ENCODE results near the gene ATP4B.
"Not testable (repeated sequence)": the region's sequence is repeated elsewhere in the genome, so short reads cannot be mapped to it uniquely, and the experiment has no call there.

The ATP4B gene

DNA sequence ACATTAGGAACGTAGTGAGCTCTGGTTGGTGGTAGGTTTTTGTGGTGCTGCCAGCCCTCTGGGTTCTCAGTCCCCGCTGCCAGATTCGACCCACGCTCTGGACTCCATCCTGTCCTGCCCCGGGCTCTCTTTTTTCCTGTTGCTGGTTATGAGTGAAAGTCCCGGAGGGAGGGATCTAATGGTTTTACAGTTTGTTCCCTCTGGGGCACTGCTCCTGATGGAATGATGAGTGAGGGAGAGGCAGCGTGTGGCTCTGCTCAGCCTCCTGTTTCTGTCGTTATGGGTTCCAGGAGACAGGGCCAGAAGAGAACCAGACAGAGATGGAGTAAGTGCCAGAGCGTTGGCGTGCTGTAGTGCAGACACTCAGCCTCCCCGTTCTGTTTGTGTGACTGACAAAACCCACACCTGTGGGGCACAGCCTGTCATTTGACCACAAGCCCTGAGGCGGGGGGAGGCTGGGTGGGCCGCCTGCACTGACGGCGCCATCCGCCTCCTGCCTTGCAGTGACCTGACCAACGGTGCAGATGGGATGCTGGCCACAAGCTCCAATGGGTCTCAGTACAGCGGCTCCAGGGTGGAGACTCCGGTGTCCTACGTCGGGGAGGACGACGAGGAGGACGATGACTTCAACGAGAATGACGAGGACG, 18.3 kb downstream of the ATP4B start:
- no peak for DNase-seq (ENCODE audit: low spot score)

GRCh38 chr13:113638806-113639205, 19.2 kb downstream of the ATP4B start:
- no peak for DNase-seq (ENCODE audit: low spot score)

- no peak for DNase-seq (ENCODE audit: low spot score)
These were observed 19.7 kb downstream of the ATP4B start for GRCh38 chr13:113638173-113638746.

GRCh38 chr13:113637262-113638160, 20.5 kb downstream of the ATP4B start:
- no peak for DNase-seq (ENCODE audit: low spot score)

- no peak for DNase-seq (ENCODE audit: low spot score)
These were observed 21.6 kb downstream of the ATP4B start for GRCh38 chr13:113636266-113636963.

GRCh38 chr13:113635709-113636108, 22.3 kb downstream of the ATP4B start:
- no peak for DNase-seq (ENCODE audit: low spot score)

DNA sequence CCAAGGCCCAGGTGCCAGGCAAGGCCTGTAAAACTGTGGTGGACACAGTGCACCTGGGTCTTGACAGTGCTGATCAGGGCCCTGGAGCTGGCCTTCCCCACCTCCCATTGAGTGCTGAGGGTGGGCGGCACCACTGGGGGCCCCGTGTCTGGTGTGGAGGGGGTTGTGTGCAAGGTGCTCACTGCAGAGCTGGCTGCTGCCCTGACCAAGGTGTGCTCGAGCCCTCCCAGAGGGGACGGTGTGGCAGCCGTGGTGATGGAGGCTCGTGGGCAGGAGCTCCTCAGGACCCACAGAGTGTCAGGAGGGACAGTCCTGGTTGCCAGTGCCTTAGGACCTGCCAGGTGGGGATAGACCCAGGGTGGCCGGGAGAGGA, 23.0 kb downstream of the ATP4B start:
- DNase-seq (ENCODE audit: low spot score): no peak

GRCh38 chr13:113634279-113635047, 23.5 kb downstream of the ATP4B start:
- no peak for DNase-seq (ENCODE audit: low spot score)

DNA sequence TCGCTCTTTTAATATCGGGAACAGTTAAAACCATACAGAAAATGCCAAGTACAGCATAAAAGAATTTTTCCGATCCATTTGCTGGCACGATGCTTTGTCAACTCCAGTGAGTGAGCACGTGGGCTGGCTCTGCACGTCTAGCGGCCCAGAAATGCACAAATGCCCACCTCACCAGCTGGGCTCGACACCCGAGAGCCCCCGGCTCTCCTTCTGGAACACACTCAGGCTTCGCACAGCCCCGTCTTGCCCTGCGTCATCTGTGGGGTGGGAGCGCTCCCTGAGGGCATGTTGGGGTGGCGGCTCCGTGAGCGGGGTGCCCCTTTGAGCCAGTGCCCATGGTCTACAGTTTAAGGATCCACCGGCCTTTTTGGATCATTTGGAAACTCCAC, 24.5 kb downstream of the ATP4B start:
- DNase-seq (ENCODE audit: low spot score): no peak

GRCh38 chr13:113632706-113633484, 25.1 kb downstream of the ATP4B start:
- no peak for DNase-seq (ENCODE audit: low spot score)

GRCh38 chr13:113631341-113632095, 26.5 kb downstream of the ATP4B start:
- DNase-seq (ENCODE audit: low spot score): no peak

DNA sequence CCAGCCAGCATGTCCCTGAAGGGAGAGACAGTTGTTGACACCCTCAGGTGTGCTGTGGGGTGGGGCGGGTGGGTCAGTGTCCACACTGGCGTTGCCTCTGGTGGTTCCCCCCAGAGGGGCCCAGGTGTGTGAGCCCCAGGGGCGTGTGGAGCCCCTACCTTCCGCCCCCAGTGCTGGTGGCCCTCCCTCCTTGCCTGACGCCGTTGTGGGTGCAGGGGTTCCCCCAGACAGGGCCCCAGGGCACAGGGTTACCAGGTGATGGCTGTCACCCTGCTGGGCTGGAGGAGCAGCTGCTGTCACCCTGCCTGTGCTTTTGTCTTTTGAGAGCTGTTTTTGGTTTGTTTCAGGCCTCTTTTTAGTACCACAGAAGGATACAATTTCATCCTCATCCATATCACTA, 27.2 kb downstream of the ATP4B start:
- no peak for DNase-seq (ENCODE audit: low spot score)

DNA sequence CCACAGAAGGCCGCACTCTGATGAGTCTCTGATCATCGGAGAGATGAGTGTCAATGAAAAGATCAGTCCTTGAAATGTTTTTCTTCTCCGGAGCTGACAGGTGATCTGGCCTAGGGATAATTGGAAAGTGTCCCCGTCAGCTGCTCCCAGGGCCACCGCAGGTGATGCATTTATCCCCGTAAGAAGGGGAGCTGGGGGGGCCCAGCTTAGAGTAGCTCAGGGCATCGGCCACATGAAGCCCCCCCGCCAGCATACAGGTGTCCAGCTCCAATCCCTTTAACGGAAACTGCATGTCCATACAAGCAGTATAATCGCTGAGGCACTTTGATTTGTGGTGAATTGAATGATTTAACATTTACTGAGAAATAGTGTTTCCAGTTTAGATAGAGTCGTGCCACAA, 27.7 kb downstream of the ATP4B start:
- DNase-seq (ENCODE audit: low spot score): no peak

DNA sequence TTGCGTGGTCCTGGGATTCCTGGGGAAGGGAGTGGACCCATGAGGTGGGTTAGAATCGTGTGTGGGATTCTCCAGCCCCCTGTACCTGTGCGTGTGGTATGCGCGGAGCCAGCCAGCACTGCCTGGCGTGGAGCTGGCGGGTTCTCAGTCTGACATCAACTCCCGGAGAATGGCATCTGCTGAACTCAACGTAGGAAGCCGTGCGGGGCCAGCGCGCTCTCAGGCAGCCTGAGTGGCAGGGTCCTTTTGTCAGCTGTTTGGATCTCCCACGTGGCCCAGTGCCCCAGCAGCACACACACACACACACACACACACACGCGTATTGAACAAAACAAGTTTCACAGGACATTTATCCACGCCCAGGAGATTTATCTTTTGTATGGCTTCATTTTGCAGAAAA, 28.1 kb downstream of the ATP4B start:
- DNase-seq (ENCODE audit: low spot score): no peak

GRCh38 chr13:113628291-113629270, 29.4 kb downstream of the ATP4B start:
- no peak for DNase-seq (ENCODE audit: low spot score)

GRCh38 chr13:113627136-113627535, 30.9 kb downstream of the ATP4B start:
- no peak for DNase-seq (ENCODE audit: low spot score)

GRCh38 chr13:113625965-113626721, 31.9 kb downstream of the ATP4B start:
- DNase-seq (ENCODE audit: low spot score): no peak

DNA sequence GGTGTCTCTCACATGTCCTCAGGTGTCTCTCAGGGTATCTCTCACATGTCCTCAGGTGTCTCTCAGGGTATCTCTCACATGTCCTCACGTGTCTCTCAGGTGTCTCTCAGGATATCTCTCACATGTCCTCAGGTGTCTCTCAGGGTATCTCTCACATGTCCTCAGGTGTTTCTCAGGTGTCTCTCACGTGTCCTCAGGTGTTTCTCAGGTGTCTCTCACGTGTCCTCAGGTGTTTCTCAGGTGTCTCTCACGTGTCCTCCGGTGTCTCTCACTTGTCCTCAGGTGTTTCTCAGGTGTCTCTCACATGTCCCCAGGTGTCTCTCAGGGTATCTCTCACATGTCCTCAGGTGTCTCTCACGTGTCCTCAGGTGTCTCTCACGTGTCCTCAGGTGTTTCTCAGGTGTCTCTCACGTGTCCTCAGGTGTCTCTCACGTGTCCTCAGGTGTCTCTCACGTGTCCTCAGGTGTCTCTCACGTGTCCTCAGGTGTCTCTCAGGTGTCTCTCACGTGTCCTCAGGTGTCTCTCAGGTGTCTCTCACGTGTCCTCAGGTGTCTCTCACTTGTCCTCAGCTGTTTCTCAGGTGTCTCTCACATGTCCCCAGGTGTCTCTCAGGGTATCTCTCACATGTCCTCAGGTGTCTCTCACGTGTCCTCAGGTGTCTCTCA, 33.2 kb downstream of the ATP4B start:
- DNase-seq (ENCODE audit: low spot score): not testable (repeated sequence)

All from RKO (cell line).